Bone marrow (tissue), 2 donors: ENCODE data around the gene REV3L.

Experiments
- DNase-seq, 2 donors: peaks; one replicate each; lab custom pipeline; 2025; lab: John Stamatoyannopoulos, UW

The REV3L gene

DNA sequence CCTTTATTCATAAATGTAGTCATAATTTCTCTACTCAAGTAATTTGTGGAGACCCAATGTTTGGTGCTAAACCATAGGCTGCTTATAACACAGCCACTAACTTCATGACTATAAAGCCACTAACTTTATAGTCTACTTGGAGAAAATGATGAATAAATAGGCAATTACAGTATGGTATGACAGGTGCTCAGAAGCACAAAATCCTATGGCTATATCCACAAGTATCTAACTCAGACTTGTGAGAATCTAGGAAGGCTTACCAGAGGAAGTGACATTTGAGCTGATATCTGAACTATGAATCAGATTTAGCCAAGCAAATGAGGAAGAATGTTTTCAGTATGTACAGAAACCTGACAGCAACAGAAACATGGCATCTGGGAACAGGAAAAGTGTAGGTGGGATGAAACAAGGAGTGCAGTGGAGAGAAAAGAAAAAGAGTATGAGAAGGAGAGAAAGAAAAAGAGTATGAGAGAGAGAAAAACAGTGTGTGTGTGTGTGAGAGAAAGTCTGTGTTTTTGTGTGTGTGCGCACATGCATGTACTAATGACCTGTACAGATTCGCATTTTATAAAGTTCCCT, 59.9 kb downstream of the REV3L start:
- peak in 1 of 2 donors; percentile 9 for DNase-seq

DNA sequence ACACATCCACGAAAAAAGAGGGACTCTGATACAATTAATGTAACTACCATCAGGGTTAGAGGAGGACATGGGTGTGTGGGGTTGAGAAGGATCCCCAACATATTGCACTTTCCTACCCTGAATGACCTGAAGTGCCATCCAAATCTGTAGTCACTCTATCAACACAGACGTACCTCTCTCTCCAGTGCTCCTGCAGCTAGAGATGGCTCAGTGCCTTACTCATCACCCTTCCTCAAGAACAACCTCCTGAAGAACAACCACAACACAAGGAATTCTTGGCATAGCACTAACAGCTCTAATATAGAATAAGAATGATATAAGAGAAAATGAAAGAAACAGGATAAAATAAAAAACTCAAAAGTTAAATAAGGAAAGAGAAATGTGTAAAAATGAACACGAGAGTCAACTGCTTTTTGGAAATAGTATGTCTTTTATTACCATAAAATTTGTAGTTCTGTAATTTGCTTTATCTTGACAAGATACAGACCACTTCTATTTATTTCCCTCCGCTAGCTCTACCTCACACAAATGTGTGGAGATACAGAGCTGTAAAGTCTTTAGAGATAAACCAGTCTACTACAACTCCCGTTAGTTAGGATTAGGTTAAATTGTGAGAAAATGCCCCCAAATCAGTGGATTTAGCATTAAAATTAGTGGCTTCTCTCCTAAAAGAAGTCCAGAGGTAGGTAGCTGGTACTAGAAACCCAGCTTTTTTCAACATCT, 63.9 kb downstream of the REV3L start:
- DNase-seq, result no peak

DNA sequence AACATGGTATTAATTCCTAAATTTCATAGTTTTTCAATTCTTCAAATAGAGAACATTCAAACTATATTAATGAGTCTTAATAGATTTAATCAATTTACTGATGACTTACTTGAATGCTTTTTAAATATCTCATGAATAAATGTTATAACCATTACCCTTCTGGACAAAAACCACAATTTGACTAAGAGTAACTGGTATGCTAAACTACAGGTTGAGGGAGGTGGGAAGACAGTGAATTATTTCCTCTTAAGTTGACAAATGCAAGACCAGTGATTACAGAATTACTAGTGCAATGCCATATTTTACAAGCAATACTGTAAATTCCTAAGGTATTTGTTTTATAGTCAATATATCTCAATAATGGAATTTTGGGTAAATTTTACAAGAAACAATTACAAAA, 65.1 kb downstream of the REV3L start:
- DNase-seq, result no peak

DNA sequence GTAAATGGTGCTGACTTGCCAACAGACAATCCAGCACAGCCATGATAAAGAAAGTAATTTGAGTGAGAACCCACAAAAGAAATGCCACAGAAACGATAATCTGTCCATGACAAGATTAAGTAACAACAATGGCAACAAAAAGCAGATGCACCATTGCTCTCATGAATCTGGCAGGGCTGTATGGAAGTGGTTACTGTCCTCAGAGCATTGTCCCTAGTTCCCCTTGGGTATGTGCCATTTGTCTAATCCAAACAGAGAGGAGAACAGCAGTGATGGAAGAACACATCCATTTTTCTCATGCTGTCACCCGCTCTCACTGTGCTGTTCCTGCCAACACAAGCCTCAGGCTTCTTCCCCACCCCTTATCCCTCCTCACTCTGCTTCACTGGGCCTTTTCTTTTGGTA, 65.8 kb downstream of the REV3L start:
- DNase-seq, result peak in 1 of 2 donors; percentile 15

DNA sequence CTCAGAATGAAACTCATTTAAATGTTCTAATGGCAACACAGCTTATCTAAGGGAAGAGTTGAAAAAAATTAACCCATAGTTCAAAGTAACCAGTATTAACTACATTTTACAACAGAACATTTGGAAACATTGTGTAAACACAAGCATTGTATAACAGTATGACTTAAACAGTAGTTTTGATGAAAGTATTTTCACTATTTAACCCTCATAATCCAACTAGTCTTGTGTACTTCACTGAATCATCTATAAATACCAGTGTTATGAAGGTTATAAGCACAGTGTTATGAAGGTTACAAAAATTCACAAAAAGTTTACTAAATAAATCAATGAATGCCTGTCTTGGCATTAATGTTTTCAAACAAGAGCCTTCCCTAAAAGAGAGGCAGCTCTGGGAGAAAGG, 66.5 kb downstream of the REV3L start:
- DNase-seq, result no peak

DNA sequence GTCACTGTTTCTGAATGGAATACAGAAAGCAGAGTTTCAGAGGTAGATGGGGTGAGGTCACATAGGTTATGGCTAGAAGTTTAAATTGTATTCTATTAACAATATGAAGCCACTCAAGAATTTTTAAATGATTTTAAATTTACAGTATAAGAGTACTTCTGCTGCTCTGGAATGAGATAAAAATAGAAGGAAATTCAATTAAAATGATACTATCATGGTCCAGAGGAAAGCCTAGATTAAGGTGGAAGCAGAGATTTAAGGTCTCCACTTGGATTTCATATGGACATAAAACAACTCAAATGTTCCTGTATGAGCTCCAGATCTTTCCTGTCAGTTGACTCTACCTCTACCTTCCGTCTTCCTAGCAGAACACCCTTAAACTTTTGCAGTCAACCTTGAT, 68.6 kb downstream of the REV3L start:
- no peak for DNase-seq

DNA sequence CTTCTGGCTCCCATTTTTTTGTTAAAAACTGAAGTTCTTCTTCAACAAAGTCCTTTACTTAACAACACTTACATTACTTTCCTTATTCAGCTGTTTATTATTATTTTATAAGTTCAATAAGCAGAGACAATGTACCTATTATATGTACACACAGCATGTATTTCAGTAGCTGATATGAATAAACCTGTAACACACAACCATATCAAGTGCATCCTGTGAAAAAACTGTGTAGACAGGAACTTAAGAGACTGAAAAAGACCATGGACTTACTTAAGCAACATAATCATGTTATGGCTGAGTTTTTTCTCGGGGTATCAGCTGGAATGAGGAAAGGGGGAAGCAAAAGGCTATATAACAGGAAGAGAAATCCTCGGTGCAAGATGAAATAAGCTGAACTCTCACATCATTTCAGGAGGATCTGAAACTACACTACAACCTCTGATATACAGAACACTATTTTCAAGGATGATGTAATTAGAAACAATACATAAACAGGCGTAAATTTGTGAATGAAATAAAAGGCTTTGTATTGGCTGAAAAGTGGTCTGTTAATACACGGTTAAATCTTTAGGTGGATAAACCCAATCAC, 70.9 kb downstream of the REV3L start:
- DNase-seq, result no peak

DNA sequence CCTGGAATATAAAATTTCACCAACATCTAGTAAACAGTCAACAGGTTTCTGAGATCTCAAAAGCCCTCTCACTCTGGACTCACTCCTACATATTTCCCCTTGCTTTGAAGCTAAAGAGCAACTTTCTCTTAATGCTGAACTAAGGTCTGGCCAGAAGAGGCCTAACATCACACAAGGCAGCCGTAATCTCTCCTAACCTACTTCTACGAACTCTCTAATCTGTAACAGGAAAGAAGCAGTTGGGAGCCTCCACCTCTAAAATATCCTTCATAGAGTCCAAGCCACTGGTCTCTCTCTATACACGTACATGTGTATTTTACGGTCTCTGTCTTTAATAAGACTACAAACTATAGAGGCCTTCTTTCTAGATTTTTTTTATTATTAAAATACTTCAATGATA, 72.0 kb downstream of the REV3L start:
- DNase-seq, result no peak

DNA sequence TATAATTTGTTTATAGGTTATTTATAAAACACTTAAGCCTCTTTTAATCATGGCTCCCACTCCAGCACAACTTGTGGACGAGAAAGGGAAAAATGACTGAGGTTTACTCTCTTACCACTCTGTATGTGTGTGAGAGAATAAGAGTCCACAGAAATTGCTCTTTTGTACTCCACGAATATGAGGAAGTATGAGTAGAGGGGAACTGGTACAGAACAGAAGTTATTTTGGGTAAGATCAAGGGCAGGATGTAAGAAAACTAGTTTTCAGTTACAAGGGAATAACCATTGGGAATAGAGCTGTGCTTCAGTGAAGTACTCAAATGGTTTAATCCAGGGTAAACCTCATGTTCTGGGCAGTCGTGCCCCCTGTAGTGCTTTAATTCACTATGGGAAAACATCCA, 72.6 kb downstream of the REV3L start:
- DNase-seq, result peak in 1 of 2 donors; percentile 45

DNA sequence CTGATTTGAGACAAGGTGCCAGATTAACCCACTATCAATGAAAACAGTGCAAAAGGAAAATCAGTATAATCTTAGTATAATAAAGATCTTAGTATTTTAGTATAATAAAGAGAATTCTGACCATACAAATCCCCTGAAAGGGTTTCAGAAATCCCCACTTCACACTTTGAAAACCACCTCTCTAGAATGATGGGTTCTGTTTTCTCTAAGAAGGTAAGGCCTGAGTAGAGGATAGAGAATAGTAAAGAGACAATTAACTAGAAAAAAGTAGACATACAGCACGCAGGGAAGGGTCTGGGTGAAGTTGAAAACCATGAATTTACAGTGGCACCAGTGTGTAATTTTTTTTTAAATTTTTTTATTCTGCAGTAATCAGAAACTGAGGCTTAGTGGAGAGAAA, 73.6 kb downstream of the REV3L start:
- DNase-seq, result no peak

DNA sequence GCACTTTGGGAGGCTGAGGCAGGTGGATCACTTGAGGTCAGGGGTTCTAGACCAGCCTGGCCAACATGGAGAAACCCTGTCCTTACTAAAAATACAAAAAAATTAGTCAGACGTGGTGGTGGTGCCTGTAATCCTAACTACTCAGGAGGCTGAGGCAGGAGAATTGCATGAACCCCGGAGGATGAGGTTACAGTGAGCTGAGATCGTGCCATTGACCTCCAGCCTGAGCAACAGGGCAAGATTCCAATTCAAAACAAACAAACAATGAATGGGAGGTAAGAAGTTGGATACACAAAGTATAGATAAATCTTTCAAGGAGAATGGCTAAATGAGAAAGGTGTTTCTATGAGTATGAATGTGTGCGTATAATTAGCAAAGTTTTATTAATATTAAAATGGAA, 75.3 kb downstream of the REV3L start:
- no peak for DNase-seq

DNA sequence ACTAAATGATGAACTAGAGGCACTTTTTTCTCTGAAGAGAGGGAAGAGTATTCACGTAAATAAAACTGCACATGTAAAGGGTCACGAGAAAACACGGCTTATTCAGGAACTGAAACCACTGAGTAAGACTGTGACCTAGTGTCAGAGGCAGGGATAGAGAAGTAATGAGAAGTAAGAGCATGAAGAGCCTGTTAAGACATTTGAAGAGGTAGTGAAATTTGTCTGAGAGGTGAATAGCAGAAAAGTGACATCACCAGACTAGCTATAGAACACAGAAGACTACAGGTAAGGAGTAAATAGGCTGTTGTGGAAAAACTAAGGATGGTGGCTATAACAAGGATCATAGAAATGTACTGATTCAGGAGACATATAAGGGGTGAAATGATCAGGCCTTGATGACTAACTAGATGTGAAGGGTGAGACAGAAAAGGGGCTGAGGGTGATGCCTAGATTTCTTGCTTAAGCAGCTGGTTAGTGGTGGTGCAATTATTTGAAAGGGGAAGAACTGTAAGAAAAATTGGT, 76.8 kb downstream of the REV3L start:
- DNase-seq, result peak in 1 of 2 donors; percentile 78

DNA sequence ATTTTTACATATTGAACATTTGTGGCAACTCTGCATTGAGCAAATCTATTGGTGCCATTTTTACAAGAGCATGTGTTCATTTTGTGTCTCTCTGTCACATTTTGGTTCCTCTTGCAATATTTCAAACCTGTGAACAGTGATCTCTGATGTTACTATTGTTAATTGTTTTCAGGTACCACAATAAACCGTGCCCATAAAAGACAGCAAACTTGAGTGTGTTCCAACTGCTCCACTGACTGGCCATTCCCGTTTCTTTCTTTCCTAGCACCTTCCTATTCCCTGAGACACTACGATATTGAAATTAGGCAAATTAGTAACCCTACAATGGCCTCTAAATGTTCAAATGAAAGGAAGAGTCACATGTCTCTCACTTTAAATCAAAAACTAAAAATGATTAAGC, 79.6 kb downstream of the REV3L start:
- DNase-seq, result no peak

DNA sequence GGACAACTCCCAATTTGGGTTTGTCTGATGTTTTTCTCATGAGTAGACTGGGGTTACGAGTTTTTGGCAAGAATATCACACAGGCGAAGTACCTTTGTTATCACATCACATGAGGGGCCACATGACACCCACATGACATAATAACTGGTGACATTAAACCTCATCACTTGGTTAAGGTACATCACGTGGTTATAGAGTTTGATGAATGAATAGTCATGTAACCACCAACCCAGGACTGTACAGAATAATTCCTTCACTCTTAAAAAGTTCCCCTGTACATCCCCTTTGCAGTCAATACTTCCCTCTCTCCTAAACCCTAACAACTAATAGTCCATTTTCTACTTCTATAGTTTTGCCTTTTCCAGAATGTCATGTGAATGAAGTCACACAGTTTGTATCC, 83.4 kb downstream of the REV3L start:
- no peak for DNase-seq

DNA sequence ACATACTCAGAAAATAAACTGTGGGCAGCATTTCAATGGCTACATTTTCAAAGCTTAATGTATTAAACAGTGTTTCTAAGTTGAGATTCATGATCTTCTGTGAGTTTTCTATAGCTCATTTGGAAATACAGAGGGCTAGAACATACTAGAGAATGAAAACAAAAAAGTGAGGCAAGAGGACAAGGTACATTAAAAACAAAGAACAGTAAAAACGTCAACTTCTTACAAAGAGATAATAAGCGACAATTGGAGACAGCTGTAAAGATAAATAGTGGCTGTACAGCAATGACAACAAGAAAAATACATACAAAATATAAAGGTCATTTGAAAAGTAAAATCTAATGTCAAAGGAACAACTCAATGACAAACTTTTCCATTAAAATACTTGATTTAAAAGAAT, 94.3 kb downstream of the REV3L start:
- DNase-seq, result no peak

DNA sequence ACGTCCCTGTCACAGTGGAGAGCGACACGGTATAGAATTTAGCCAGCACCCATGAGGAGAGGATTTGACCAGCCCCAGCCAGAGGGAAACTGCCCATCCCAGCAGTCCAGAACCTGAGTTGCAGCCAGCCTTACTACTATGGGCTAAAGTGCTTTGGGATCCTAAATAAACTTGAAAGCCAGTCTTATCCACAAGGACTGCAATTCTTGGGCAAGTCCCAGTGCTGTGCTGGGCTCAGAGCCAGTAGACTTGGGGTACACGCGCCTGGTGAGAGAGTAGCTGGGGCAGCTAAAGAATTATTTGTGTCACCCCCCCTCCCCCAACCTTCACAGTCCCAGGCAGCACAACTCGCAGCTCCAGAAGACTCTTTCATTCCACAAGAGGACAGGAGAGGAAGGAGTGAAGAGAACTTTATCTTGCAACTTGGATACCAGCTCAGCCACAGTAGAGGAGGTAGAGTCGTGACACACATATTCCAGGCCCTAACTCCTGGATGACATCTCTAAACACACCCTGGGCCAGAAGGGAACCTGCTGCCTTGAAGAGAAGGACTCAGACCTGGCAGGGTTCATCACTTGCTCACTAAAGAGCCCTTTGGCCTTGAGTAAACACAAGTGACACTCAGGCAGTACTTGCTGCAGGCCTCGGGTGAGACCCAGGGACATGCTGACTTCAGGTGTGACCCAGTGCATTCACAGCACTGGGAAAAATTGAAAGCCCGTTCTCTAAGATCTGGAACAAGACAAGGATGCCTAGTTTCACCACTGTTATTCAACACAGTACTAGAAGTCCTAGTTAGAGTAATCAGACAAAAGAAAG, 100.3 kb downstream of the REV3L start:
- DNase-seq, result no peak

DNA sequence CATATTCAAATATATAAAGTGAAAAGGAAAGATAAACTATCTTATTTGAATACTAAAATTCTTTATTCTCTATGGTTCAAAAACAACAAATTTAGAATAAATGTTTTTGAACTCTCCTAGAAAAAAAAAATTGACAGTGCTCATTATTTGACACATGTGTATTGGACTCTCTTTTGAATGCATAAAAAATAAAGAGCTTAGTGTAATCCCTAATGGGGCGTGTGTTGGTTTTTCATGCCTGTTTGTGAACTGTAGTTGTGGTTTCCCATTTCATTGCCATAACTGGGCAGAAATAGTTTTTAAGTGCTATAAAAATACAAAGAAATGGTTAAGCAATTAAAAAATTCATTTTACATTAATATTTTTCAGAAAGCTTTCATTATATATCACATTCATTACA, 101.3 kb downstream of the REV3L start:
- no peak for DNase-seq

DNA sequence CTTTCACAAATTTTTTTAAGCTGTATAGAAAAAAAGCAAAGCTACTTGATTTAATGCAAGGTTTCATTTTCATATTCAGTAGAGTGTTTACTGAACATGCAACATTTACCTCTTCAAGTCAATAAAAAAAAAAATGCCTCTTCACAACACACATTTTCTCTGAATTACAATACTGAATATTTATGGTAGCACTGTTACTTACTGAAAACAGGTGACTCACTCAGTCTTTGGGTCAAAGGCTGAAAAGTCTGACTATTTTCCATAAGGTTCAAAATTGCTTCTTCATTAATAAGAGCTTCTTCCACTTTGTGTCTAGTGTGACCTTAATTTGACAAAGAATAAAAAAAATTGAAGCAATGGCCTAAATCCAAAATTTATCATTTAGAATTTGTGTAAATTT, 101.9 kb downstream of the REV3L start:
- DNase-seq, result no peak

DNA sequence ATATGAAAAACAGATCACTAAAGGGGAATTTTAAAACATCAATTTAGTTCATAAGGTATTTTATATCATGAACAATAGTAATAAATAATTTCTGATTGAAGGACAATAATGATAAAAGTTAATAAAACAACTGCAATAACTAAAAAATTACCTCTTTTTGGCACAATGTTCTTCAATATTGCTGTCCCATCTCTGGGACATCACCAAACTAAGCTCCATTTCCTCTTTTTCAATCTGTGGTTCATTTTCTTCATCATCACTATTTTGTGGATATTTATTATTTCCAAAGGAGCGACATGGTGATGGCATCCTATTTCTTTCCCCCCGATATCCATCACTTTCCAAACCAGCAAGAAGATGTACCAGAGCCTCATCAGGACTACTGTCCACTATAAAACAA, 103.2 kb downstream of the REV3L start:
- no peak for DNase-seq

DNA sequence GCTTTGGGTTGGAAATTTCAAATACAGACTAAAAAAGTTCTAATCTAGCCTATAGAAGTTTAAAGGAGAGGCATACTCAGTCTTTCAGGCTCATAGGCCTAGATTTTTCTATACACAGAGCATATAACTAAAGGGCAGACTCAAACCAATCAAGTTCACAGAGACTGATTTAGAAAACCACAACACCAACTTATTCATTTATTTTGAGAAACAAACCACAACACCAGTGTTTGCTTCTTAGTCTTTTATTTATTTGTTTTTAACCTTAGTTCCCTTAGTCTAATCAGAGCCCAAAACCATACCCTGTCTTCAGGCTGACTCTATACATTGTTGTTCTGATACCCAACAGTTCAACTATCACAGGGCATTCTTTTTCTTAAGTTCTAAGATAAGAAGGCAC, 103.7 kb downstream of the REV3L start:
- no peak for DNase-seq

DNA sequence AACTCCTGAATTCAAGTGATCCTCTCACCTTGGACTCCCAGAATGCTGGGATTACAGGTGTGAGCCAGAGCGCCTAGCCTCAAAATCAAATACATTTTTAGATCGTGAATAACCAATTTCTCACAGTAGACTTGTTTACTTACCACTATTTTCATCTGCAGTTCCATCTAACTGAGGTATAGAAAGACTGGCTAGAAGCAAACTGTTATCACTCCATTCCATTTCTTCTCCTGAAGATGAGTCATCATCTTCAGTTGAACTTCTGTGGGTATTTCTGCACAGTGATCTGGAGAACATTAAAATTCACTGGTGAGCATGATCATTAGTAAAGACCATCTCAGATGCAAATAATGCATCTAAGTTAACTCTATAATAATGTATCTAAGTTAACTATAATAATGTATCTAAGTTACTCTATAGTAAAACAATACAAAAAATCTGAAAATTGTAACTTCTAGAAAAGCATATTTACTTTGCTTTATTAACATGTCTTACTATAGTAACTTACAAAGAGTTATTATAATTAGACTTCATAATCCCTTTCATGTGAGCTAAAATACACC, 105.4 kb downstream of the REV3L start:
- peak in 1 of 2 donors; percentile 20 for DNase-seq

DNA sequence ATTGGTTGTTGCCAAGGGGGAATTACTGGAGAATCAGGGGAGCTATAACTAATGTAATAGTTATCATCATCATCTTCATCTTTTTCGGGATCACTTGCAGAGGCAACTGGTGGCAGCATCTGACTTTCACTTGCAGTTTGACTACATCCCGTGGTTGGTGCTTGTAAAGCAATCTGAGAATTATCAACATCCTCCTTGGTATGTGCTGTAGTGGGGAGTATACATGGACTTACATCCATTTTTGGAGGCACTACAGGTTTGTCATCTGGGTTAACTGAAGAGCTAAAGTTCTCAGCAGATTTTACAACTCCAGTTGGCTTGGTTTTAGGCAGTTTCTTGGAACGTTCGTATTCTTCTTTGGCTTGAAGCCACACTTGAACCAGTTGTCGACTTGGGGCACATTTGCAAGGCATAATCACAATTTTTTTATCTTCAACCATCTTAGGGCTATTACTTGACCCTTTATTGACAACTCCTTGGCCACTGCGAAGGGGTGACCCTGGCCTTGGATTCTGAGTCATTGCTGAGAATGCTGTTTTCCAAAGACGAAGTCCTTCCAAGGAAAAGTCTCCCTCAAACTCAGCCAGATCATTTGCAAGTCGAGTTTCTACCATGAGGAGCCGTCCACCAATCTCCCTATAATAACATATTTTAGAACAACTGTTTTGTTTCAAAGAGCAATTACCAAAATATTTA, 115.5 kb downstream of the REV3L start:
- no peak for DNase-seq
